ENCODE results near the gene LY6G6C.

DNA sequence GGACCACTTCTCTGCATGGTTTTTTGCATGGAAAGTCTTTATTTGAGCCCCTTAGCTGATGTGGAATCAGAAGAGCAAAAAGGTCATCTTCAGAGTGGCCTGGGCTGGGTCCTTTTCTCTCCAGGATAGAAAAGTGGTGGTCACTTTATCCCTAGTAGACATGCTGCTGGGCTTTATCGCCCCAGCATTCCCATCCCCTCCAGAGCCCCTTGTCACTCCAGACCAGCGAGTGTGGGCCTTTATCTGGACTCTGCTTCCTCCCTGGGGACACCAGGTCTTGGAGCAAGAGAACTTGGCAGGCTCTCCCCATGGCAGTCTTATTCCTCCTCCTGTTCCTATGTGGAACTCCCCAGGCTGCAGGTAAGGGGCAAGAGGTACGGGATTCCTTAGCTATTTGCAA lies 14.9 kb downstream of the LY6G6C start, which contains the start of gene LY6G6F:
- TF ChIP-seq CTCF (IDR thresholded peaks at IDR 0.05), result no peak
- TF ChIP-seq POLR2A (IDR thresholded peaks at IDR 0.05), result no peak
- no peak for TF ChIP-seq EP300 (IDR thresholded peaks at IDR 0.05)

All from sigmoid colon (tissue), 4 donors.